DND-41 (cell line): ENCODE results near the gene PCLO.

ENCODE experiments used
- ATAC-seq: fragments of 200-7000 bp; cut with Tn5 transposase; 3 replicates; pipeline ENCODE4 v1.9.1; 2021; ENCODE audit warnings: low read depth; ENCODE audit not compliant: insufficient read depth
- DNase-seq: peaks from one replicate; pipeline ENCODE4 v3.0.0-alpha.2; 2020
- H2AFZ ChIP-seq: 2 replicates; pipeline ENCODE4 v1.6.0; 2012; ENCODE audit warnings: low read depth, low read length
- H3K27ac ChIP-seq: 2 replicates; pipeline ENCODE4 v1.5.1; 2012; ENCODE audit warnings: low read length, inconsistent platforms
- H3K27me3 ChIP-seq: fragments of 200-600 bp; sonication (generic); 2 replicates; pipeline ENCODE4 v1.6.0; 2012; ENCODE audit warnings: low read length, mild to moderate bottlenecking, inconsistent platforms; ENCODE audit not compliant: insufficient read depth, poor library complexity
- H3K36me3 ChIP-seq: 2 replicates; pipeline ENCODE4 v1.5.1; 2012; ENCODE audit warnings: low read length, inconsistent platforms; ENCODE audit not compliant: insufficient read depth
- H3K4me1 ChIP-seq: 2 replicates; pipeline ENCODE4 v1.5.1; 2012; ENCODE audit warnings: mild to moderate bottlenecking, low read length; ENCODE audit not compliant: insufficient read depth
- H3K4me2 ChIP-seq: 2 replicates; pipeline ENCODE4 v1.6.0; 2012; ENCODE audit warnings: mild to moderate bottlenecking, moderate library complexity, low read length, inconsistent platforms; ENCODE audit not compliant: insufficient read depth
- H3K4me3 ChIP-seq, 2 experiments: fragments of 200-600 bp in 1 of 2; shearing (Covaris generic) in 1 of 2; 2 replicates each; pipeline ENCODE4 v1.5.1; 2012 to 2016; ENCODE audit warnings: inconsistent platforms in 2 of 2, low read length in 2 of 2, mild to moderate bottlenecking in 2 of 2, low read depth in 1 of 2, moderate library complexity in 1 of 2
- H3K79me2 ChIP-seq: 2 replicates; pipeline ENCODE4 v1.6.0; 2012; ENCODE audit warnings: low read length, inconsistent platforms; ENCODE audit not compliant: insufficient read depth
- H3K9ac ChIP-seq: 2 replicates; pipeline ENCODE4 v1.6.0; 2012; ENCODE audit warnings: low read depth, mild to moderate bottlenecking, inconsistent platforms, low read length, moderate library complexity
- H3K9me3 ChIP-seq: 2 replicates; pipeline ENCODE4 v1.5.1; 2012; ENCODE audit warnings: low read length, moderate library complexity, mild to moderate bottlenecking, inconsistent platforms; ENCODE audit not compliant: insufficient read depth, severe bottlenecking
- H4K20me1 ChIP-seq: 2 replicates; pipeline ENCODE4 v1.6.0; 2012; ENCODE audit warnings: low read length; ENCODE audit not compliant: insufficient read depth
- CTCF ChIP-seq: IDR thresholded peaks from 2 replicates; pipeline ENCODE4 v1.5.1; 2012; ENCODE audit warnings: borderline replicate concordance, low read length, moderate library complexity, mild to moderate bottlenecking; ENCODE audit not compliant: poor library complexity, severe bottlenecking; ENCODE audit errors: extremely low read depth
- EZH2 ChIP-seq: IDR thresholded peaks from 3 replicates; pipeline ENCODE4 v1.6.1; 2012; ENCODE audit warnings: borderline replicate concordance, low read depth, mild to moderate bottlenecking, moderate library complexity, low read length, inconsistent platforms; ENCODE audit not compliant: severe bottlenecking

Gene PCLO

GRCh38 chr7:83072576-83073517, 89.8 kb downstream of the PCLO start:
- Histone ChIP-seq H3K9me3 (no peaks in the 10 kb centered on the region), H3K27ac (no peak overlapping the region), H3K4me2 (no peak overlapping the region), H3K4me1 (no peaks in the 10 kb centered on the region), H3K9ac (no peak overlapping the region), H2AFZ (no peak overlapping the region), H3K27me3 (no peaks in the 10 kb centered on the region), H3K4me3 (no peak overlapping the region), H3K36me3 (no peaks in the 10 kb centered on the region), H4K20me1 (no peaks in the 10 kb centered on the region), H3K79me2 (no peaks in the 10 kb centered on the region)
- DNase-seq, result no peak
- TF ChIP-seq EZH2, result no peak
- no peak for TF ChIP-seq CTCF
- ATAC-seq, result no peak

GRCh38 chr7:83065714-83066113, 97.0 kb downstream of the PCLO start:
- no peak overlapping the region for H3K27ac ChIP-seq
- H3K4me2 ChIP-seq, result no peak overlapping the region
- no peak for ATAC-seq
- H4K20me1 ChIP-seq, result no peaks in the 10 kb centered on the region
- no peak overlapping the region for H2AFZ ChIP-seq
- no peak for TF ChIP-seq EZH2
- no peak for TF ChIP-seq CTCF
- H3K27me3 ChIP-seq, result no peaks in the 10 kb centered on the region
- no peak overlapping the region for H3K4me3 ChIP-seq
- H3K36me3 ChIP-seq, result no peaks in the 10 kb centered on the region
- H3K9ac ChIP-seq, result no peak overlapping the region
- no peaks in the 10 kb centered on the region for H3K9me3 ChIP-seq
- no peaks in the 10 kb centered on the region for H3K4me1 ChIP-seq
- H3K79me2 ChIP-seq, result no peaks in the 10 kb centered on the region
- no peak for DNase-seq

- no peaks in the 10 kb centered on the region for H3K9me3 ChIP-seq
- H3K27ac ChIP-seq, result no peak overlapping the region
- no peaks in the 10 kb centered on the region for H3K79me2 ChIP-seq
- H3K4me3 ChIP-seq, result no peak overlapping the region
- H2AFZ ChIP-seq, result no peak overlapping the region
- DNase-seq, result no peak
- H3K9ac ChIP-seq, result no peak overlapping the region
- no peak for ATAC-seq
- no peaks in the 10 kb centered on the region for H3K4me1 ChIP-seq
- TF ChIP-seq EZH2, result no peak
- no peak for TF ChIP-seq CTCF
- no peaks in the 10 kb centered on the region for H3K27me3 ChIP-seq
- H4K20me1 ChIP-seq, result no peaks in the 10 kb centered on the region
- no peaks in the 10 kb centered on the region for H3K36me3 ChIP-seq
- H3K4me2 ChIP-seq, result no peak overlapping the region
Measured at GRCh38 chr7:83060218-83060617, 102.5 kb downstream of the PCLO start.
